Naive thymus-derived CD8-positive, alpha-beta T cell (primary cell): ENCODE results near the gene DLX4. TPM values are rescaled to one million over a fixed set of nuclear protein-coding genes. Genes with fewer than 3 reads are reported as not detected.

Experiments used
- ATAC-seq, 2 donors: fragments of 150-1000 bp; cut with Tn5 transposase in 1 of 2; sonication (Bioruptor Pico), chemical (Tn5 transposase) in 1 of 2; 1 replicate in 1 of 2; 2 replicates in 1 of 2; pipeline ENCODE4 v1.10.0; 2021; ENCODE audit warnings: mild to moderate bottlenecking in 2 of 2, moderate library complexity in 2 of 2
- POLR2A ChIA-PET: fragments of 350-600 bp; sonication (Branson Sonifier 250); formaldehyde crosslinking; loops from one replicate; lab custom pipeline; 2021; ENCODE audit warnings: antibody characterized with exemption; lab: Charles Lee
- DNase-seq, 10 donors: peaks; one replicate each; pipeline versions ENCODE4 v3.0.0 to v3.0.0-alpha.2; 2020 to 2022
- H3K27ac Mint-ChIP-seq, 10 donors: one replicate each; pipeline ENCODE4 v1.8.0; 2020 to 2022; ENCODE audit warnings: mild to moderate bottlenecking in 10 of 10, mixed read lengths in 10 of 10, moderate library complexity in 4 of 10, inconsistent platforms in 1 of 10
- H3K27me3 Mint-ChIP-seq, 5 donors: one replicate each; pipeline ENCODE4 v1.8.0; 2021 to 2022; ENCODE audit warnings: mixed read lengths in 5 of 5
- H3K36me3 Mint-ChIP-seq, 3 donors: one replicate each; pipeline ENCODE4 v1.8.0; 2020 to 2022; ENCODE audit warnings: mixed read lengths in 3 of 3, mild to moderate bottlenecking in 2 of 3, inconsistent platforms in 1 of 3
- H3K4me1 Mint-ChIP-seq, 4 donors: one replicate each; pipeline ENCODE4 v1.8.0; 2021 to 2022; ENCODE audit warnings: mixed read lengths in 4 of 4
- H3K4me3 Mint-ChIP-seq, 10 donors: one replicate each; pipeline ENCODE4 v1.8.0; 2020 to 2022; ENCODE audit warnings: mild to moderate bottlenecking in 10 of 10, mixed read lengths in 10 of 10, moderate library complexity in 6 of 10, inconsistent platforms in 1 of 10
- H3K9me3 Mint-ChIP-seq, 9 donors: one replicate each; pipeline ENCODE4 v1.8.0; 2020 to 2022; ENCODE audit warnings: mixed read lengths in 9 of 9, mild to moderate bottlenecking in 3 of 9, inconsistent platforms in 1 of 9, moderate library complexity in 1 of 9
- polyA plus RNA-seq, 3 donors: library from polyadenylated mRNA; unstranded; fragments of 300-500 nt; fragmentation: Illumina TruSeq; gene quantifications; one replicate each; pipeline ENCODE4 v1.2.3, GENCODE V29; 2021
- total RNA-seq, 8 experiments: library from RNA in 2 of 8; stranded (reverse) in 2 of 8; gene quantifications; one replicate each; pipeline ENCODE4 v1.2.3 and lab custom pipeline; 2021 to 2026

Gene DLX4
- total and polyA plus RNA-seq, 5 experiments from 2014 or later: 0.11 to 1.4 (median 0.88) TPM; not detected in 2

DNA sequence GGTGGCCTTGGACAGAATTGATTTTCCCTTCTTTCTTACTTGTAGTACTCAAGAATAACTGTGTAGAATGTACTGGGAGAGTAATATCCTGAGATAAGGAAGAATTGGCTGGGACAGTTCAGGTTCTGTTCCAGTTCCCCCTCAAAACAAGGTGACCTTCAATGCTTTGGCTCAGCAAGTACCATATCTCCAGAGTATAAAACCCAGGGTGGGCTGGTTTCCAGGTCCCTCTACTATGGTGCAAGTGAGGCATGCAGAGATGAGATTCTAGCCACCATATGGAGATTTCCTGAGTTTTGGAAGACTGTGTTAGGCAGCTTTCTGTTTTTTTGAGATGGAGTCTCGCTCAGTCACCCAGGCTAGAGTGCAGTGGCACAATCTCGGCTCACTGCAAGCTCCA is 44.1 kb downstream of the DLX4 start:
- Mint-ChIP-seq H3K4me1 (no peaks in the 10 kb centered on the region), H3K4me3 (no peak overlapping the region), H3K27me3 (peaks cover 19 to 33% (median 24%) of the 10 kb centered on the region in 5 donors), H3K9me3 (peaks cover 0 to 70% (median 37%) of the 10 kb centered on the region in 9 donors), H3K36me3 (peaks cover 0 to 44% (median 20%) of the 10 kb centered on the region in 3 donors), H3K27ac (no peak overlapping the region)
- DNase-seq (no peak), ATAC-seq (no peak)
- POLR2A ChIA-PET: no interaction called here

DNA sequence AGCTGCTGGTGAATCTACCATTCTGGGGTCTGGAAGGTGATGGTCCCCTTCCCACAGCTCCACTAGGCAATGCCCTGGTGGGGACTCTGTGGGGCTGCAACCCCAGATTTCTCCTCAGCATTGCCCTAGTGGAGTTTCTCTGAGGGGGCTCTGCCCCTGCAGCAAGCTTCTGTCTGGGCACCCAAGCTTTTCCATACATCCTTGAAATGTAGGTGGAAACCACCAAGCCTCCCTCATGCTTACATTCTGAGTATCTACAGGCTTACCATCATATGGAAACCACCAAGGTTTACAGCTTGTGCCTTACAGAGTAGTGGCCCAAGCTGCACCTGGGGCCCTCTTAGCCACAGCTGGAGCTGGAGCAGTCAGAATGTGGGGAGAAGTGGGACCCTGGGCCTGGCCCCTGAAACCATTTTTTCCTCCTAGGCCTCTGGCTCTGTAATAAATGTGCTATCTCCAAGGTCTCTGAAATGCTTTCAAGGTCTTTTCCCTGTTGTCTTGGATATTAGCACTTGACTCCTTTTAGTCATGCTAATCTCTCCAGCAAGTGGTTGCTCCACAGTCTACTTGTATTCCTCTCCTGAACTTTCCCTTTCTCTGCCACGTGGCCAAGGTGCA is 45.6 kb downstream of the DLX4 start:
- POLR2A ChIA-PET: no interaction called here
- no peaks in the 10 kb centered on the region for H3K4me1 Mint-ChIP-seq
- no peak for ATAC-seq
- no peak for DNase-seq
- H3K27me3 Mint-ChIP-seq: peaks cover 12 to 31% (median 18%) of the 10 kb centered on the region in 5 donors
- peaks cover 0 to 55% (median 24%) of the 10 kb centered on the region in 9 donors for H3K9me3 Mint-ChIP-seq
- no peak overlapping the region for H3K4me3 Mint-ChIP-seq
- no peak overlapping the region for H3K27ac Mint-ChIP-seq
- H3K36me3 Mint-ChIP-seq: peaks cover 0 to 38% (median 20%) of the 10 kb centered on the region in 3 donors

DNA sequence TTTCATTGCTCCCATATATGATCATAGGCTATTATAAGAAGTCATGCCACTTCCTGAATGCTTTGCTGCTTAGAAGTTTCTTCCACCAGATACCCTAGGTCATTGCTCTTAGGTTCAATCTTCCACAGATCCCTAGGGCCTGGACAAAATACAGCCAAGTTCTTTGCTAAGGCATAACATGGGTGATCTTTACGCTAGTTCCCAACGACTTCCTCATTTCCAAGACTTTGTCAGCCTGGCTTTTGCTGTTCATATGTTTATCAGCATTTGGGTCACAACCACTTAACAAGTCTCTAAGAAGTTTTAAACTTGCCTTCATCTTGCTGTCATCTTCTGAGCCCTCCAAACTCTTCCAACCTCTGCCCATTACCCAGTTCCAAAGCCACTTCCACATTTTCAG is 46.2 kb downstream of the DLX4 start:
- Mint-ChIP-seq H3K4me3 (no peak overlapping the region), H3K9me3 (peaks cover 0 to 49% (median 24%) of the 10 kb centered on the region in 9 donors), H3K36me3 (peaks cover 0 to 36% (median 20%) of the 10 kb centered on the region in 3 donors), H3K4me1 (no peaks in the 10 kb centered on the region), H3K27ac (no peak overlapping the region), H3K27me3 (peaks cover 12 to 30% (median 13%) of the 10 kb centered on the region in 5 donors)
- POLR2A ChIA-PET: interaction anchor here (0.7 kb wide), 1 partner anchor 16 kb away, joined by 6 read pairs; no protein-coding TSS in a partner anchor
- ATAC-seq: no peak
- DNase-seq: no peak

DNA sequence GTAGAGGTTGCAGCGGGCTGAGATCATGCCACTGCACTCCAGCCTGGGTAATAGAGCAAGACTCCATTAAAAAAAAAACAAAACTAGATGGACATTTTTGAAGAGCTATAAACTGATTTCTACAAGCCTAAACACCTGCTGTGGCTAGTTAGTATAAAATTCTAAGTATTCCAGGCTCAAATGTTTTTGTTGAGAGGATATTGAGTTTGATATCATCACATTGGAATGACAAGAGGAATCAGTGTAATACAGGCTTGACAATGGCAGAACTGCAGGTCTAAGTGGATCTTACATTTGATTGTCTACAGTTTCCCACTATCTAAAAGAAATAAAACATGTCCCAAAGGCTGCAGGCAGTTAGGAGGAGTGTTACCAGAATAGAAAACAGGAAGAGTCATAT is 49.9 kb downstream of the DLX4 start:
- H3K36me3 Mint-ChIP-seq: peaks cover 0 to 12% (median 8%) of the 10 kb centered on the region in 3 donors
- no peaks in the 10 kb centered on the region for H3K4me1 Mint-ChIP-seq
- peak overlapping the region in 2 of 10 donors; percentile 1 to 22 for H3K27ac Mint-ChIP-seq
- no peak overlapping the region for H3K4me3 Mint-ChIP-seq
- no peak for DNase-seq
- no peak for ATAC-seq
- POLR2A ChIA-PET: no interaction called here
- peaks cover 0 to 20% (median 11%) of the 10 kb centered on the region in 9 donors for H3K9me3 Mint-ChIP-seq
- H3K27me3 Mint-ChIP-seq: peaks cover 10 to 30% (median 17%) of the 10 kb centered on the region in 5 donors

DNA sequence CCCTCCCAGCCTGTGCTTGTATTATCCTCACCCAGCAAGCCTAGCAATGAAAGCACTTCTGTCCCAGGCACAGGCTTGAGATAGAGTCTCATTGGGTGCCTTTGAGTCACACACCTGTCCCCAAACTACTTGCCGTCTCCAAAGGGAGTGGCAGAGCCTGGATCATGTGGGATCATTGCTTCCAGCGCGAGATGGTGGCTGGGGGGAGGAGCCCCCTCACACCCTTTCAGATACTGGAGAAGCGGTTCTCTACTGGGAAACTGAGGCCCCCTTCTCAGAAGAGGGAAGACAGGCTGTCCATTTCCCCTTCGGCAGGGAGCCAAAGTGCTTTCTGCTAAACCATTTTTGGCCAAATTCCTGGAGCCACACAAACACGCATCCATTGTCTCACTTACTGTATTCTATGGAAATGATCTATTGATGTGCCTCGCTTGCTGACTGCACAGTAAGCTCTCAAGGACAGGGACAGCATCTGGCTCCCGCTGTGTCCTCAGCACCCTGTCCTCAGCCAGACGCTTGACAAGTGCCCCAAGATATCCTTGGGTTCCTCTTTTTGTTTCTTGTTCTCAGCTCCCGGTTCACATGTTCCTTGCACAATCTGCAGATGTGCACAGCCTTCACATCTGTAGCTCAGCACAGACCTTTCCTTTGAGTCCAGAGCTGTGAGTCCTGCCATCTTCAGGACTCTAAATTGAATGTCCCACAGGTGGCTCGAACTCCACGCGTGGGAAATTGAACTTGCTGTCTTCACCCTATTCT is 52.0 kb downstream of the DLX4 start:
- DNase-seq: no peak
- Mint-ChIP-seq H3K36me3 (no peaks in the 10 kb centered on the region), H3K27ac (peak overlapping the region in 1 of 10 donors; percentile 20), H3K27me3 (peaks cover 10 to 25% (median 17%) of the 10 kb centered on the region in 5 donors), H3K4me1 (no peaks in the 10 kb centered on the region), H3K9me3 (peaks cover 0 to 4% (median 0%) of the 10 kb centered on the region in 9 donors), H3K4me3 (no peak overlapping the region)
- POLR2A ChIA-PET: no interaction called here
- no peak for ATAC-seq

DNA sequence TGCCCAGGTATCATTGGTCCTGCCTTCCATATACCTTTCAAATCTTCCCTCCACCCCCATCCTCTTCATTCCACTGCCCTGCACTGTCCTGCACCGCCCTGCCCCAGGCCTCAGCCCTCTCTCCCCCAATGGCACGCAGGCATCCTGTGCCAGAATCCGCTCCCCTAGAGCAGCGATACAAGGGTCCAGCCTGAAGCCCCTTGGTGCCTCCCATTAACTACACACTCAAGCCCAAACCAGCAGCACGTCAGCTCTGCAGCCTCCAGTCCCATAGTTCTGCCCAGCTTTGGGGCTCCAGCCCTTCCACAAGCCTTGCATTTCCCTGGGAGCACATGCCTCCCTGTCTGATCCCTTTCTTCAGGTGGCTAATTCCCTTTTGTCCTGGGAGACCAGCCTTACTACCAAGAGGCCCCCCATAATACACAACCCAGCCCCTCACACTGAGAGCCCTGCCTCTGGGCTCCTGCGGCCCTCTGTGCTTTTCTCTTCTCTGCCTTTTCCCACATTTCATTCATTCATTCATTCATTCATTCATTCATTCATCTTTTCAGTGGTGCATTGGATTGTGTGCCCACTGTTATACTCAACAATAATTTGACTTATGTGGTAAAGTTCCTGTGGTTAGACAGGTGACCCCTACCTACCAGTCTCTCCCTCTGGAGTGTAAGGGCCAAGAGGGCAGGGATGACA is 52.8 kb downstream of the DLX4 start:
- no peaks in the 10 kb centered on the region for H3K36me3 Mint-ChIP-seq
- ATAC-seq (no peak), DNase-seq (no peak)
- peaks cover 0 to 1% (median under 1%) of the 10 kb centered on the region in 4 donors for H3K4me1 Mint-ChIP-seq
- H3K4me3 Mint-ChIP-seq: no peak overlapping the region
- H3K9me3 Mint-ChIP-seq: no peaks in the 10 kb centered on the region
- H3K27me3 Mint-ChIP-seq: peaks cover 11 to 25% (median 18%) of the 10 kb centered on the region in 5 donors
- POLR2A ChIA-PET: no interaction called here
- no peak overlapping the region for H3K27ac Mint-ChIP-seq

DNA sequence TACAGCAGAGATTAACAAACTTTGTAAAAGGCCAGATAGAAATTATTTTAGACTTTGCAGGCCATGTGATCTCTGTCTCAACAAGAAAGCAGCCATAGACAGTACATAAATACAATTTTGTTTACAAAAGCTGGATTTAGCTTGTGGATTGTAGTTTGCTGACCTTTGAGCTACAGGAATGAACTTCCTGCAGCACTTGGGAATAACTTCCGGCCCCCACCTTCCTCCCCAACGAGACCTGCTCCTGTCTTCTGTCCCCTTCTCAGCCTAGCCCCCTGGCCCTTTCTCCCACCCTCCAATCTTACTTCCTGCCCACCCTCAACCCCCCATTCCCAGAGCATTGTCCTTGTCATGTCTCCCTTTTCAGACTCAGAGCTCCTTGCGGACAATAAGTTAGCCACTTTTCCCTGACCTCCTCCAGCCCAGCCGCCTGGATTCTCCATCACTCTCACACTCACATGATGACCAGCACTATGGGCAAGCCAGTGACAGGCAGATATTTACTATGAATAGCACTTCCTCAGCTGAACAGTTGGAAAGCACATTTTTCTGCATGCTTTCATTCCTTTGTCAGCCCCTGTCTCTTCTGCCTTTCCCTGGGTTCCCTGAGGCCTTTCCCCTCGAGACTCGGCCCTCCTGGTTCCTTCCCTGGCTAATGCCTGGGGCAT is 53.6 kb downstream of the DLX4 start:
- H3K36me3 Mint-ChIP-seq: no peaks in the 10 kb centered on the region
- no peak for DNase-seq
- peaks cover 12 to 32% (median 19%) of the 10 kb centered on the region in 5 donors for H3K27me3 Mint-ChIP-seq
- peaks cover 3 to 8% (median 6%) of the 10 kb centered on the region in 4 donors for H3K4me1 Mint-ChIP-seq
- no peak overlapping the region for H3K27ac Mint-ChIP-seq
- no peaks in the 10 kb centered on the region for H3K9me3 Mint-ChIP-seq
- H3K4me3 Mint-ChIP-seq: no peak overlapping the region
- POLR2A ChIA-PET: no interaction called here
- ATAC-seq: no peak

DNA sequence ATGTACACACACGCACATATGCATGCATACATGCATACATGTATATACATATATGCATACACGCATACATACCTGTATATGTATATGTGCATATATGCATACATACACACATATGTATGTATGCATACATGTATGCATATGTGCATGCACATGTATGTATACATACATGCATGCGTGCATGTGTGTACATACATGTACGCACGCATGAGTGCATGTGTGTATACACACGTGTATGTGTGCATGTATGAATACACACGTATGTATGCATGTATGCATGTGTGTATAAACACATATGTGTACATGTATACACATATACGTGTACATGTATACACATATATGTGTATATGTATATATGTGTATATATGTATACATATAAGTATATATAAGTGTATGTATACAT is 54.5 kb downstream of the DLX4 start:
- no peaks in the 10 kb centered on the region for H3K36me3 Mint-ChIP-seq
- ATAC-seq (no peak), DNase-seq (no peak)
- no peaks in the 10 kb centered on the region for H3K9me3 Mint-ChIP-seq
- no peak overlapping the region for H3K27ac Mint-ChIP-seq
- H3K27me3 Mint-ChIP-seq: peaks cover 14 to 42% (median 26%) of the 10 kb centered on the region in 5 donors
- peaks cover 6 to 16% (median 8%) of the 10 kb centered on the region in 4 donors for H3K4me1 Mint-ChIP-seq
- H3K4me3 Mint-ChIP-seq: no peak overlapping the region
- POLR2A ChIA-PET: no interaction called here

Other genes with a start within 250 kb of the DLX4 start
- gene FAM117A, start 205.1 kb upstream of the DLX4 start, total RNA-seq: 10 to 100 TPM; 84.5 to 90.8 TPM
- gene FAM117A, start 205.1 kb upstream of the DLX4 start, polyA plus RNA-seq: 10 to 100 TPM; 36.9 to 53.6 (median 46.7) TPM
- 100 to 1,000 TPM; 120 TPM for gene KAT7, start 180.5 kb upstream of the DLX4 start, total RNA-seq
- gene KAT7, start 180.5 kb upstream of the DLX4 start, polyA plus RNA-seq: 10 to 100 TPM; 34.4 to 51.1 (median 39.2) TPM
- not detected for gene TAC4, start 121.1 kb upstream of the DLX4 start, total RNA-seq
- gene TAC4, start 121.1 kb upstream of the DLX4 start, polyA plus RNA-seq: not detected
- gene DLX3, start 26.0 kb downstream of the DLX4 start, total RNA-seq: under 1 TPM in 1 of 2 experiments, not detected in 1; 0.18 TPM
- gene DLX3, start 26.0 kb downstream of the DLX4 start, polyA plus RNA-seq: under 1 TPM; 0.09 to 0.32 (median 0.26) TPM
- gene ITGA3, start 86.9 kb downstream of the DLX4 start, total RNA-seq: 1 to 10 TPM; 8.0 to 8.5 TPM
- gene ITGA3, start 86.9 kb downstream of the DLX4 start, polyA plus RNA-seq: 1 to 10 TPM in 2 of 3 donors, under 1 TPM in 1; 0.40 to 1.5 (median 1.4) TPM
- 10 to 100 TPM; 44.4 to 45.3 TPM for gene PDK2, start 126.2 kb downstream of the DLX4 start, total RNA-seq
- 10 to 100 TPM; 27.9 to 47.4 (median 40.4) TPM for gene PDK2, start 126.2 kb downstream of the DLX4 start, polyA plus RNA-seq
- under 1 TPM in 1 of 2 experiments, not detected in 1; 0.30 TPM for gene SAMD14, start 161.0 kb downstream of the DLX4 start, total RNA-seq
- gene SAMD14, start 161.0 kb downstream of the DLX4 start, polyA plus RNA-seq: not detected
- gene PPP1R9B, start 181.5 kb downstream of the DLX4 start, total RNA-seq: 10 to 100 TPM; 82.8 to 83.6 TPM
- under 1 TPM; 0.29 to 0.84 (median 0.67) TPM for gene PPP1R9B, start 181.5 kb downstream of the DLX4 start, polyA plus RNA-seq
- not detected for gene SGCA, start 196.8 kb downstream of the DLX4 start, total RNA-seq
- under 1 TPM in 1 of 3 donors, not detected in 2; 0.71 TPM for gene SGCA, start 196.8 kb downstream of the DLX4 start, polyA plus RNA-seq
- gene COL1A1, start 232.4 kb downstream of the DLX4 start, total RNA-seq: under 1 TPM; 0.44 to 0.83 TPM
- gene COL1A1, start 232.4 kb downstream of the DLX4 start, polyA plus RNA-seq: not detected